GM19397 (cell line): ENCODE results near the gene FTL.
A peak's percentile ranks its signal among the peaks of the same experiment; 100 is the strongest.
"Not testable (repeated sequence)": the region's sequence is repeated elsewhere in the genome, so short reads cannot be mapped to it uniquely, and the experiment has no call there.

ENCODE experiments used
- ATAC-seq: cut with Tn5 transposase; IDR thresholded peaks from one replicate; pipeline ENCODE4 v1.9.1; 2021; ENCODE audit warnings: mild to moderate bottlenecking, moderate library complexity; ENCODE audit not compliant: unreplicated experiment

Gene FTL

DNA sequence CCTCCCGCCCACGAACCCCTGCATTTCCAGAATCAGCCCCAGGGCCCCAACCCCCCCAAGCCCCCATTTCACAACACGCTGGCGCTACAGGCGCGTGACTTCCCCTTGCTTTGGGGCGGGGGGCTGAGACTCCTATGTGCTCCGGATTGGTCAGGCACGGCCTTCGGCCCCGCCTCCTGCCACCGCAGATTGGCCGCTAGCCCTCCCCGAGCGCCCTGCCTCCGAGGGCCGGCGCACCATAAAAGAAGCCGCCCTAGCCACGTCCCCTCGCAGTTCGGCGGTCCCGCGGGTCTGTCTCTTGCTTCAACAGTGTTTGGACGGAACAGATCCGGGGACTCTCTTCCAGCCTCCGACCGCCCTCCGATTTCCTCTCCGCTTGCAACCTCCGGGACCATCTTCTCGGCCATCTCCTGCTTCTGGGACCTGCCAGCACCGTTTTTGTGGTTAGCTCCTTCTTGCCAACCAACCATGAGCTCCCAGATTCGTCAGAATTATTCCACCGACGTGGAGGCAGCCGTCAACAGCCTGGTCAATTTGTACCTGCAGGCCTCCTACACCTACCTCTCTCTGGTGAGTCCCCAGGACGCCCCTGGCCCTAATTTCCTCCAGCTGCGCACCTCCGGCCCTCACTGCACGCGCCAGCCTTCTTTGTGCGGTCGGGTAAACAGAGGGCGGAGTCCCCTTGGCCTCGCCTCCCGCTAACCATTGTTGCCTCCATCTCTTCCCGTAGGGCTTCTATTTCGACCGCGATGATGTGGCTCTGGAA, at the start of gene FTL:
FTL (plus strand) TSS at position 270 of the 766 bp plus-strand sequence; CDS start at position 469, 199 bp downstream.
- ATAC-seq: peak; percentile 61

DNA sequence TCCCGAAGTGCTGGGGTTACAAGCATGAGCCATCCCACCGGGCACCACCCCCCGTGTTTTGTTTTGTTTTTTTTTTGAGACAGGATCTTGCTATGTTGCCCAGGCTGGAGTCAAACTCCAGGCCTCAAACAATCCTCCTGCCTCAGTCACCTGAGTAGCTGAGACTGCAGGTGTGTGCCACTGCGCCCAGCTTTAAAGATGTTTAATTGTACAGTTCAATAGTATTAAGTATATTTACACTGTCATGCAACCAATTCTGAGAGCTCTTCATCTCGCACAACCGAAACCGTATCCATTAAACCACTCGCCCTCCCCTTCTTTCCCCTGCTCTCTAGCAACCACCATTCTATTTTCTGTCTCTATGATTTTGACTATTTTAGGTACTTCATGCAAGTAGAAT, 49.4 kb upstream of the FTL start:
- ATAC-seq: no peak

DNA sequence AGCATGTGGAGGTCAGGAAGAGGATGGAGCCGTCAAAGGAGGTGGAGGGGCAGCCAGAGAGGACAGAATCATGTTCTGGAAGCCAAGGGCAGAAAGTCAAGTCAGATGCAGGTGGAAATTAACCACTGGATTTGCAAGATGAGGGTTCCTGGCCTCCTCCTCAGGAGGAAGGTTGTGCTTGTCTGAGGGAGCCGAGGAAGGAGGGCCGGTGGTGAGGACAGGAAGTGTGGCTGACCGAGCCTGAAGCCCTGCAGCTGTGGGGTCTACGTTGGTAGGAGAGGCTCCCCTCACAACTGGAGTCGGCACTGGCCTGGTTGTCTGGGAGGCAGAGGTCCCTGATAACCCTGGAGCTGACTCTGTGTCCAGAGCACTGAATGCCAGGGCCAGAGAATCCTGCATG, 47.0 kb upstream of the FTL start:
- ATAC-seq: no peak

DNA sequence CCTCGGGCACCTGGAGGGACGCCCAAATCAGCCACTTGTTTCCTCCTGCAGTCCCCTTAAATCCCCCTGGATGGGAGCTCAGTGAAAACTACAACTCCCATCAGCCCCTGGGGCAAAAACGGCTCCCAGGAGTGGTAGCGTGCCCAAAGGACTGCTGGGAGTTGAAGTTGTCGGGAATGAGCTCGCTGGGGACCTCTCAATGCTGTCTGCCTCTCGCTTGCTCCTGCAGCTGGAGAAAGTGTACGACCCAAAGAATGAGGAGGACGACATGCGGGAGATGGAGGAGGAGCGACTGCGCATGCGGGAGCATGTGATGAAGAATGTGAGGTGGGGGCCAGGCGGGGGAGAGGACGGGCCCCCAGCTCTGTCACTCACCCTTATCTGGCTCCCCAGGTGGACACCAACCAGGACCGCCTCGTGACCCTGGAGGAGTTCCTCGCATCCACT, 46.3 kb upstream of the FTL start:
- ATAC-seq: no peak

DNA sequence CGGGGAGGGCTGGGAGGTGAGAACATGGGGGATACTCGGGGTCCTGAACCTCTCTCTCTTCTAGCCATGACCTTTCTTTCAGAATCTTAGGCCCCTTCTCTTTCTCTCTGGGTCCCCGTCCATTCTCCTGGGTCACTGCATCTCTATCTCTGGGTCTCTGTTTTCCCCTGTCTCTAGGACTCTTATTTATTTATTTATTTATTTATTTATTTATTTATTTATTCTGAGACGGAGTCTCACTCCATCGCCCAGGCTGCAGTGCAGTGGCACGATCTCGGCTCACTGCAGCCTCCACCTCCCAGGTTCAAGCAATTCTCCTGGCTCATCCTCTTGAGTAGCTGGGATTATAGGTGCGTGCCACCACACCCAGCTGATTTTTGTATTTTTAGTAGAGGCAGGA, 45.8 kb upstream of the FTL start:
- ATAC-seq: not testable (repeated sequence)

DNA sequence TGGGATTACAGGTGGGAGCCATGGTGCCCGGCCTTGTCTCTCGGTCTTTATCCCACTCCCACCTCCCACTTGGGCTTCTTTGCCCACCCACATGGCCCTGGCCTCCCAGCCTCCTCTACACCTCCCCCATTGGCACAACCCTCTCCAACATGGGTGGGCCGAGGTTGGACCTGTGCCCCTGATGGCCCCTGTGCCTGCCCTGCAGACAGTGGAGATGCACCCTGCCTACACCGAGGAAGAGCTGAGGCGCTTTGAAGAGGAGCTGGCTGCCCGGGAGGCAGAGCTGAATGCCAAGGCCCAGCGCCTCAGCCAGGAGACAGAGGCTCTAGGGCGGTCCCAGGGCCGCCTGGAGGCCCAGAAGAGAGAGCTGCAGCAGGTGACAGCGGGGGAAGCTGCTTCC, 44.2 kb upstream of the FTL start:
- ATAC-seq: no peak

DNA sequence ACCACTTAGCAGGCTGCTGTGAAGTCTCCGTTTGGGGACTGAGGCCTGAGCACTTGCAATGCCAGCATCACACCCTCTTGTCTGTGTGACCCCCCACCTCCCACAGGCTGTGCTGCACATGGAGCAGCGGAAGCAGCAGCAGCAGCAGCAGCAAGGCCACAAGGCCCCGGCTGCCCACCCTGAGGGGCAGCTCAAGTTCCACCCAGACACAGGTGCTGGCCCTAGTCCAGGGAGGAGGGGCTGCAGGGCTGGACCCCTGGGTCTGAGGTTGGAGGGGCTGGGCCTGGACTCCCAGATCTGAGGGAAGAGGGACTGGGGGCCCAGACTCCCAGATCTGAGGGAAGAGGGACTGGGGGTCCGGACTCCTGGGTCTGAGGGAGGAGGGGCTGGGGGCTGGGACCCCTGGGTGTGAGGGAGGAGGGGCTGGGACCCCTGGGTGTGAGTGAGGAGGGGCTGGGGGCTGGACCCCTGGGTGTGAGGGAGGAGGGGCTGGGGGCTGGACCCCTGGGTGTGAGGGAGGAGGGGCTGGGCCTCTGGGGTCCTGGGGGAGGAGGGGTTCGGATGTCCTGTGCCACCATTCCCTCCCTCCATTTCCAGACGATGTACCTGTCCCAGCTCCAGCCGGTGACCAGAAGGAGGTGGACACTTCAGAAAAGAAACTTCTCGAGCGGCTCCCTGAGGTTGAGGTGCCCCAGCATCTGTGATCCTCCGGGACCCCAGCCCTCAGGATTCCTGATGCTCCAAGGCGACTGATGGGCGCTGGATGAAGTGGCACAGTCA, 43.2 kb upstream of the FTL start:
- ATAC-seq: no peak

DNA sequence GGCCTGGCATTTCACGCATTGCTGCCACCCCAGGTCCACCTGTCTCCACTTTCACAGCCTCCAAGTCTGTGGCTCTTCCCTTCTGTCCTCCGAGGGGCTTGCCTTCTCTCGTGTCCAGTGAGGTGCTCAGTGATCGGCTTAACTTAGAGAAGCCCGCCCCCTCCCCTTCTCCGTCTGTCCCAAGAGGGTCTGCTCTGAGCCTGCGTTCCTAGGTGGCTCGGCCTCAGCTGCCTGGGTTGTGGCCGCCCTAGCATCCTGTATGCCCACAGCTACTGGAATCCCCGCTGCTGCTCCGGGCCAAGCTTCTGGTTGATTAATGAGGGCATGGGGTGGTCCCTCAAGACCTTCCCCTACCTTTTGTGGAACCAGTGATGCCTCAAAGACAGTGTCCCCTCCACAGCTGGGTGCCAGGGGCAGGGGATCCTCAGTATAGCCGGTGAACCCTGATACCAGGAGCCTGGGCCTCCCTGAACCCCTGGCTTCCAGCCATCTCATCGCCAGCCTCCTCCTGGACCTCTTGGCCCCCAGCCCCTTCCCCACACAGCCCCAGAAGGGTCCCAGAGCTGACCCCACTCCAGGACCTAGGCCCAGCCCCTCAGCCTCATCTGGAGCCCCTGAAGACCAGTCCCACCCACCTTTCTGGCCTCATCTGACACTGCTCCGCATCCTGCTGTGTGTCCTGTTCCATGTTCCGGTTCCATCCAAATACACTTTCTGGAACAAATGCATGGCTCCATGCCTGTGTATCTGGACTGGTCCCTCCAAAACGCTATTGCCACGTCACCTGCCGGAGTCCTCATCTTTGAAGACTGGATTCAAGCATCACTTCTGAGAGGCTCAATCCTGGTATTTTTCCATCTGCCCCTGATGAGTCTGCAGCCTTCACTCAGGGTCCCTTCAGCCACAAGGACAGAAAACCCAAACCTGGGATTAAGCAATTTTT, 42.3 kb upstream of the FTL start:
- ATAC-seq: no peak

DNA sequence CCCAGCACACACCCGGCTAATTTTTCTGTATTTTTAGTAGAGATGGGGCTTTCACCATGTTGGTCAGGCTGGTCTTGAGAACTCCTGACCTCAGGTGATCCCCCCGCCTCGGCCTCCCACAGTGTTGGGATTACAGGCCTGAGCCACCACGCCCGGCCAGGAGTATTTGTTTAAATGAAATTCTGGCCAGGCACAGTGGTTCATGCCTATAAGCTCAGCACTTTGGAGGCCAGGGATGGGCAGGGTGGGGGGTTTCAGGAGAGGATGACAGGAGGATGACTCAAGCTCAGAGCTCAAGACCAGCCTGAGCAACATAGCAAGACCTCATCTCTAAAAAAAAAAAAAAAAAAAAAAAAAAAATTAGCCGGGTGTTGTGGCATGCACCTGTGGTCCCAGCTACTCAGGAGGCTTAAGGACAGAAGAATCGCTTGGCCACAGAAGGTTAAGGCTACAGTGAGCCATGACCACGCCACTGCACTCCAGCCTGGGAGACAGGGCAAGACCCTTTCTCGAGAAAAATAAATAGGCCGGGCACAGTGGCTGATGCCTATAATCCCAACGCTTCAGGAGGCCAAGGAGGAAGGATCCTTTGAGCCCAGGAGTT, 39.8 kb upstream of the FTL start:
- no peak for ATAC-seq

DNA sequence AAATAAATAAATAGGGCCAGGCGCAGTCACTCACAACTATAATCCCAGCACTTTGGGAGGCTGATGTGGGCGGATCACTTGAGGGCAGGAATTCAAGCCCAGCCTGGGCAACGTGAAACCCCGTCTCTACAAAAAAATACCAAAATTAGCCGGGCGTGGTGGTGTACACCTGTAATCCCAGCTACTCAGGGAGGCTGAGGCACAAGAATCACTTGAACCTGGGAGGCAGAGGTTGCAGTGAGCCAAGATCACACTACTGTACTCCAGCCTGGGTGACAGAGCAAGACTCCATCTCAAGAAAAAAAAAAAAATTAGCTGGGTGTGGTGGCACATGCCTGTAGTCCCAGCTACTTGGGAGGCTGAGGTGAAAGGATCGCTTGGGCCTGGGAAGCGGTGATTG, 39.2 kb upstream of the FTL start:
- ATAC-seq: not testable (repeated sequence)

DNA sequence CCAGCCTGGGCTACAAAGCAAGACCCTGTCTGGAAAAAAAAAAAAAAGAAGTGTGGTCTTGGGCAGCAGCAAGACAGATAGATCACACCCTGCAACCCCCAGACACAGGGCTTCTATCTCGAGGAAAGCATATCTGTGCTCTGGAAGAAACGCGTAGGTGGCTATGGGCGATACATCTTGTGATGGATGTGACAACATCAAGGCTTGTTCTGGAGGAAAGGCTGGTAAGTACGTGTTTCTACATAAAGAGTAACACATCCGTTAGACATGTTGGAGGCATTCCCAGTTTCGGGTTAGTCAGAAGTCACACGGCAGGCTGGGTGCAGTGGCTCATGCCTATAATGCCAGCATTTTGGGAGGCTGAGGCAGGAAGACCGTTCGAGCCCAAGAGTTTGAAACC, 38.2 kb upstream of the FTL start:
- no peak for ATAC-seq

DNA sequence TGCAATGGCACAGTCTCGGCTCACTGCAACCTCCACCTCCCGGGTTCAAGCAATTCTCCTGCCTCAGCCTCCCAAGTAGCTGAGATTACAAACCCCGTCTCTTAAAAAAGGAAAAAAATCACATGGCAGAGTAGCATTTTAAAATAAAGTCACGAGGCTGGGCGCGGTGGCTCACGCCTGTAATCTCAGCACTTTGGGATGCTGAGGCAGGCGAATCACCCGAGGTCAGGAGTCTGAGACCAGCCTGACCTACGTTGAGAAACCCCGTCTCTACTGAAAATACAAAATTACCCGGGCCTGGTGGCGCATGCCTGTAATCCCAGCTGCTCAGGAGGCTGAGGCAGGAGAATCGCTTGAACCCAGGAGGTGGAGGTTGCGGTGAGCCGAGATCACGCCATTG, 37.4 kb upstream of the FTL start:
- not testable (repeated sequence) for ATAC-seq

DNA sequence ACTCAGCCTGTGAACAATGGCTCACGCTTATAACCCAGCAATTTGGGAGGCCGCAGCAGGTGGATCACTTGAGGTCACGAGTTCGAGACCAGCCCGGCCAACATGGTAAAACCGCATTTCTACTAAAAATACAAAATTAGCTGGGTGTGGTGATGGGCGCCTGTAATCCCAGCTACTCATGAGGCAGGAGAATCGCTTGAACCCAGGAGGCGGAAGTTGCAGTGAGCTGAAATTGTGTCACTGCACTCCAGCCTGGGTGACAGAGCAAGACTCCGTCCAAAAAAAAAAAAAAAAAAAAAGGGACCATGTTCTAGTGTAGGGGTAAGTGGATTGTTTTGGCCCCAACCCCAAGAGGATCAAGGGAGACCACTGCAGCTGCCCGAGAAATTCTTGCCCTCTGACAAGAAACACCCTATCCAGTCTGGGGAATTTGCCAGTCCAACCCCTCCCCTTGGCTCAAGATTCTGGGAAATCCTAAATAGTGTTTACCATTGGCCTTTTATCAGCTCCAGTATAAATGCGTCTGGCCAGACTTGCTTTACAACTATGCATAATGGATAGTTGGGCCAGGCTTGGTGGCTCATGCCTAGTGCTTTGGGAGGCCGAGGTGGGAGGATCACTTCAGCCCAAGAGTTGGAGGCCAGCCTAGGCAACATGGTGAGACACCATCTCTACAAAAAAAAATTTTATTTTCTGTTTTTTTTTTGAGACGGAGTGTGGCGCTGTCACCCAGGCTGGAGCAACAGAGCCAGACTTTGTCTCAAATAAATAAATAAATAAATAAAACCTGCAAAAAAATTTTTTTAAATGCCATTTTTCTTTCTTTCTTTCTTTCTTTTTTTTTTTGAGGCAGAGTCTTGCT, 36.7 kb upstream of the FTL start:
- no peak for ATAC-seq

DNA sequence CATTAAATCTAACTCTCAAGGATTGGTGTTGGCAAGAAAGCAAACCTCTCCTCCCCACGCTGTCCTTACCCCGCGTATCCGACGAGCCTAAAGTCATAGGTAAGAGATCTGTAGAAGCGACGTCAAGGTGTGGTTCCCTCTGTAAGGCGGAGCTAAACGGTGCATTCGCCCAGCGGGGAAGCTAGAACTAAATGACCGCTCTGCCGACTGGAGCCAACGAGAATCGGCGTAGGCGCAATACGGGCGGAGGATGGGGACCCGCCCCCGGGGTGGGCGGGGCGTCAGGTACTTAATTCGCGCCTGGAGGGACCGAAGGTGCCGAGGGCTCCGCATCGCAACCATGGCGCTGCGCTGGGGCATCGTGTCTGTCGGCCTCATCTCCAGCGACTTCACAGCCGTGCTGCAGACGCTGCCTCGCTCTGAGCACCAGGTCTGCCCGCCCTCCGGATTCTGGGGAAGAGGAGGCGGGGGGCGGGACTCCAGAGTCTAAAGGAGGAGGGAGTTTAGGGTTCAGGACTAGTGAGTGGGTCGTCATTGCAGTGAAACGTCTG, 31.7 kb upstream of the FTL start, which contains the start of gene DHDH:
DHDH (plus strand) TSS at position 318 of the 551 bp plus-strand sequence; CDS start at position 341, 23 bp downstream.
- ATAC-seq: no peak

DNA sequence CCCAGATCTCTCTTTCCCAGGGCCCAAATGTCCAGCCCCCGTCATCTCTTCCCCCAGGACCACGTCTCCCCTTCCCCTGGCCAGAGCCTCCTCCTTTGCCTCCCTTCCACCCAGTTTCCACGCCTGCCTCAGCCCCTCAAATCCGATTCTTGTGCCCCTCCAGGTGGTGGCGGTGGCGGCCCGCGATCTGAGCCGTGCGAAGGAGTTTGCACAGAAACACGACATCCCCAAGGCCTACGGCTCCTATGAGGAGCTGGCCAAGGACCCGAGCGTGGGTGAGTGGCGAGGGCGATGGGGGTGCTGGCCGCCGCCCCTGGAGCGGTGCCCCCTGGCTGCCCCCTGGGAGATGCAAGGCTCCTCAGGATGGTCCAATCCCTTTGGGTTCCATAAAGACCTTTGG, 30.3 kb upstream of the FTL start:
- no peak for ATAC-seq

DNA sequence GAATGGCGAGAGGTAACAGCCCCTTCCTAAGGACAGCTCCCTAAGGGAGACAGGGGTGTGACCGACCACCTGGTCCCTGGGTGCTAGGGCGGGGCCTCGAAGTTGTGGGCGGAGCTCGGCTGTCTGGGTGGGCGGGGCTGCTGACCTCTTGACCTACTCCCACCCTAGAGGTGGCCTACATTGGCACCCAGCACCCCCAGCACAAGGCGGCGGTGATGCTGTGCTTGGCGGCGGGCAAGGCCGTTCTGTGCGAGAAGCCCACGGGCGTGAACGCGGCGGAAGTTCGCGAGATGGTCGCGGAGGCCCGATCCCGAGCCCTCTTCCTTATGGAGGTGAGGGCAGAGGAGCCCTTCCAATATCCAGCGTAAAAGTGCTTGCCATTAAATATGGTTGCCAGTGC, 29.2 kb upstream of the FTL start:
- ATAC-seq: no peak

DNA sequence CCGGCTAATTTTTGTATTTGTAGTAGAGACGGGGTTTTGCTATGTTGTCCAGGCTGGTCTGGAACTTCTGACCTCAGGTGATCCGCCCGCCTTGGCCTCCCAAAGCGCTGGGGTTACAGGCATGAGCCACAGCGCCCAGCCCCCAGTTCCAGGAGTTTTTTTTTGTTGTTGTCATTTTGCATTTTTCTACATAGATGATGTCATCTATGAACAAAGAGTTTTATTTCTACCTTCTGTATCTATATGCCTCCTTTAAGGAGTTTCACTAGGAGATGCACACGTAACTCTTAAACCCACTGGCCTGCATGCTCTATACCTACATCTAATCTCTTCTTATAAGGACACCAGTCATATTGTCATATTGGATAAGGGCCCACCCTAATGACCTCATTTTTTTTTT, 26.9 kb upstream of the FTL start:
- ATAC-seq: no peak

DNA sequence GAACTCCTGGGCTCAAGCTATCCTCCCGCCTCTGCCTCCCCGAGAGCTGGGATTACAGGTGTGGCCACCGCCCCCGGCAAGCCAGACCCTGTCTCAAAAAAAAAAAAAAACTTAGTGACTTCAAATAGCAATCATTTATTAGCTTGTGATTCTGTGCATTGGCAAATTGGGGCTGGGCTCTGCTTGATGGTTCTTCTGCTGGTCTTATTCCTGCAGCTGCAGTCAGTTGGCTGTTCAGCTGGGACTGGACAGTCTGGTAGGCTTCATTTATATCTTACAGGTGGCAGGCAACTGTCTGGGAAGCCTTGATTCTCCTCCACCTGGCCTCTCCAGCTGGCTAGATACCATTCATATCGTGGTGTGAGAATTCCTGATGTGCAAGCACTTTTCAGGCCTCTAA, 24.2 kb upstream of the FTL start:
- ATAC-seq: no peak

DNA sequence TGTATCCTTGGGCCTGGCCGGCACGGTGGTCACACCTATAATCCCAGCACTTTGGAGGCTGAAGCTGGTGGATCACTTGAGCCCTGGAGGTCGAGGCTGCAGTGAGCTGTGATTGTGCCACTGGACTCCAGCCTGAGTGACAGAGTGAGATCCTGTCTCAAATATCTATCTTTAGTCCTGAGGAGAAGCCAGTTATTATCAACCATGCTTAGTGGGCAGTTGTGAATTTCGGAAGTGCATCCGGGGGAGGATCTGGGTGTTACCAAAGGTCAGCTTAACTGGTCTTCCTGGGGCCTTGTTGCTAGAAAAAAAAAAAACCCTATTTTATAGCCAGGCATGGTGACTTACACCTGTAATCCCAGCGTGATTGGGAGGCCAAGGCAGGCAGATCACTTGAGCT, 22.0 kb upstream of the FTL start:
- ATAC-seq: no peak
